ENCODE measurements around the gene OLR1.
A peak's percentile ranks its signal among the peaks of the same experiment; 100 is the strongest.

The OLR1 gene

GRCh38 chr12:10174986-10175614 lies 3.2 kb upstream of the OLR1 start:
- Histone ChIP-seq H3K4me1 (ENCODE audit: control insufficient read depth, insufficient read depth, low read length) (no peaks in the 10 kb centered on the region), H3K36me3 (ENCODE audit: control insufficient read depth, insufficient read depth, low read length) (no peaks in the 10 kb centered on the region), H3K27ac (ENCODE audit: low read length) (no peak overlapping the region), H3K27me3 (ENCODE audit: control insufficient read depth, insufficient read depth, low read length) (no peaks in the 10 kb centered on the region), H3K9me3 (ENCODE audit: control insufficient read depth, insufficient read depth, low read length) (no peaks in the 10 kb centered on the region), H3K4me3 (ENCODE audit: low read length) (no peak overlapping the region)
- DNase-seq (ENCODE audit: low read depth, low spot score), result no peak
- WGBS (ENCODE audit: insufficient coverage, insufficient read length), result no CpG with 5 or more reads among the region's 2 CpGs

- Histone ChIP-seq H3K4me3 (ENCODE audit: low read length) (no peak overlapping the region), H3K27me3 (ENCODE audit: control insufficient read depth, insufficient read depth, low read length) (no peaks in the 10 kb centered on the region), H3K27ac (ENCODE audit: low read length) (no peak overlapping the region), H3K36me3 (ENCODE audit: control insufficient read depth, insufficient read depth, low read length) (no peaks in the 10 kb centered on the region), H3K9me3 (ENCODE audit: control insufficient read depth, insufficient read depth, low read length) (no peaks in the 10 kb centered on the region), H3K4me1 (ENCODE audit: control insufficient read depth, insufficient read depth, low read length) (no peaks in the 10 kb centered on the region)
- no CpG with 5 or more reads among the region's 5 CpGs for WGBS (ENCODE audit: insufficient coverage, insufficient read length)
- DNase-seq (ENCODE audit: low read depth, low spot score), result no peak
Observed at GRCh38 chr12:10170216-10170615, 1.7 kb downstream of the OLR1 start.

- WGBS (ENCODE audit: insufficient coverage, insufficient read length), result no CpG with 5 or more reads among the region's 3 CpGs
- H3K9me3 ChIP-seq (ENCODE audit: control insufficient read depth, insufficient read depth, low read length), result no peaks in the 10 kb centered on the region
- no peak overlapping the region for H3K27ac ChIP-seq (ENCODE audit: low read length)
- H3K27me3 ChIP-seq (ENCODE audit: control insufficient read depth, insufficient read depth, low read length), result no peaks in the 10 kb centered on the region
- no peaks in the 10 kb centered on the region for H3K36me3 ChIP-seq (ENCODE audit: control insufficient read depth, insufficient read depth, low read length)
- no peak for DNase-seq (ENCODE audit: low read depth, low spot score)
- H3K4me1 ChIP-seq (ENCODE audit: control insufficient read depth, insufficient read depth, low read length), result no peaks in the 10 kb centered on the region
- no peak overlapping the region for H3K4me3 ChIP-seq (ENCODE audit: low read length)
Observed at GRCh38 chr12:10169104-10169503, 2.8 kb downstream of the OLR1 start.

- no peak for DNase-seq (ENCODE audit: low read depth, low spot score)
- no peaks in the 10 kb centered on the region for H3K4me1 ChIP-seq (ENCODE audit: control insufficient read depth, insufficient read depth, low read length)
- no CpG with 5 or more reads among the region's 5 CpGs for WGBS (ENCODE audit: insufficient coverage, insufficient read length)
- H3K27me3 ChIP-seq (ENCODE audit: control insufficient read depth, insufficient read depth, low read length), result no peaks in the 10 kb centered on the region
- no peaks in the 10 kb centered on the region for H3K36me3 ChIP-seq (ENCODE audit: control insufficient read depth, insufficient read depth, low read length)
- H3K9me3 ChIP-seq (ENCODE audit: control insufficient read depth, insufficient read depth, low read length), result no peaks in the 10 kb centered on the region
- H3K4me3 ChIP-seq (ENCODE audit: low read length), result no peak overlapping the region
- H3K27ac ChIP-seq (ENCODE audit: low read length), result no peak overlapping the region
Observed at GRCh38 chr12:10167599-10167998, 4.3 kb downstream of the OLR1 start.

GRCh38 chr12:10165421-10165820 lies 6.5 kb downstream of the OLR1 start:
- no peaks in the 10 kb centered on the region for H3K27me3 ChIP-seq (ENCODE audit: control insufficient read depth, insufficient read depth, low read length)
- no CpG with 5 or more reads among the region's 1 CpG for WGBS (ENCODE audit: insufficient coverage, insufficient read length)
- no peaks in the 10 kb centered on the region for H3K36me3 ChIP-seq (ENCODE audit: control insufficient read depth, insufficient read depth, low read length)
- no peaks in the 10 kb centered on the region for H3K4me1 ChIP-seq (ENCODE audit: control insufficient read depth, insufficient read depth, low read length)
- no peak overlapping the region for H3K27ac ChIP-seq (ENCODE audit: low read length)
- no peak for DNase-seq (ENCODE audit: low read depth, low spot score)
- no peaks in the 10 kb centered on the region for H3K9me3 ChIP-seq (ENCODE audit: control insufficient read depth, insufficient read depth, low read length)
- H3K4me3 ChIP-seq (ENCODE audit: low read length), result no peak overlapping the region

- no CpG with 5 or more reads among the region's 3 CpGs for WGBS (ENCODE audit: insufficient coverage, insufficient read length)
- Histone ChIP-seq H3K9me3 (ENCODE audit: control insufficient read depth, insufficient read depth, low read length) (no peaks in the 10 kb centered on the region), H3K27ac (ENCODE audit: low read length) (no peak overlapping the region), H3K27me3 (ENCODE audit: control insufficient read depth, insufficient read depth, low read length) (no peaks in the 10 kb centered on the region), H3K4me3 (ENCODE audit: low read length) (no peak overlapping the region), H3K36me3 (ENCODE audit: control insufficient read depth, insufficient read depth, low read length) (no peaks in the 10 kb centered on the region), H3K4me1 (ENCODE audit: control insufficient read depth, insufficient read depth, low read length) (no peaks in the 10 kb centered on the region)
- no peak for DNase-seq (ENCODE audit: low read depth, low spot score)
Observed at GRCh38 chr12:10163084-10163483, 8.8 kb downstream of the OLR1 start.

GRCh38 chr12:10160617-10161385 lies 11.1 kb downstream of the OLR1 start:
- no peaks in the 10 kb centered on the region for H3K27me3 ChIP-seq (ENCODE audit: control insufficient read depth, insufficient read depth, low read length)
- H3K27ac ChIP-seq (ENCODE audit: low read length), result no peak overlapping the region
- no CpG with 5 or more reads among the region's 7 CpGs for WGBS (ENCODE audit: insufficient coverage, insufficient read length)
- no peak for DNase-seq (ENCODE audit: low read depth, low spot score)
- H3K9me3 ChIP-seq (ENCODE audit: control insufficient read depth, insufficient read depth, low read length), result no peaks in the 10 kb centered on the region
- H3K4me3 ChIP-seq (ENCODE audit: low read length), result no peak overlapping the region
- H3K4me1 ChIP-seq (ENCODE audit: control insufficient read depth, insufficient read depth, low read length), result no peaks in the 10 kb centered on the region
- H3K36me3 ChIP-seq (ENCODE audit: control insufficient read depth, insufficient read depth, low read length), result no peaks in the 10 kb centered on the region

- Histone ChIP-seq H3K4me3 (ENCODE audit: low read length) (no peak overlapping the region), H3K4me1 (ENCODE audit: control insufficient read depth, insufficient read depth, low read length) (no peaks in the 10 kb centered on the region), H3K27me3 (ENCODE audit: control insufficient read depth, insufficient read depth, low read length) (no peaks in the 10 kb centered on the region), H3K36me3 (ENCODE audit: control insufficient read depth, insufficient read depth, low read length) (no peaks in the 10 kb centered on the region), H3K9me3 (ENCODE audit: control insufficient read depth, insufficient read depth, low read length) (no peaks in the 10 kb centered on the region), H3K27ac (ENCODE audit: low read length) (no peak overlapping the region)
- WGBS (ENCODE audit: insufficient coverage, insufficient read length), result no CpG with 5 or more reads among the region's 3 CpGs
- DNase-seq (ENCODE audit: low read depth, low spot score), result no peak
Observed at GRCh38 chr12:10159280-10159679, 12.7 kb downstream of the OLR1 start.

GRCh38 chr12:10158406-10158805 lies 13.5 kb downstream of the OLR1 start:
- Histone ChIP-seq H3K27me3 (ENCODE audit: control insufficient read depth, insufficient read depth, low read length) (no peaks in the 10 kb centered on the region), H3K4me1 (ENCODE audit: control insufficient read depth, insufficient read depth, low read length) (no peaks in the 10 kb centered on the region), H3K27ac (ENCODE audit: low read length) (no peak overlapping the region), H3K9me3 (ENCODE audit: control insufficient read depth, insufficient read depth, low read length) (no peaks in the 10 kb centered on the region), H3K36me3 (ENCODE audit: control insufficient read depth, insufficient read depth, low read length) (no peaks in the 10 kb centered on the region), H3K4me3 (ENCODE audit: low read length) (no peak overlapping the region)
- DNase-seq (ENCODE audit: low read depth, low spot score), result no peak
- no CpG with 5 or more reads among the region's 2 CpGs for WGBS (ENCODE audit: insufficient coverage, insufficient read length)

GRCh38 chr12:10155966-10156365 lies 16.0 kb downstream of the OLR1 start:
- Histone ChIP-seq H3K27ac (ENCODE audit: low read length) (no peak overlapping the region), H3K9me3 (ENCODE audit: control insufficient read depth, insufficient read depth, low read length) (no peaks in the 10 kb centered on the region), H3K4me3 (ENCODE audit: low read length) (no peak overlapping the region), H3K36me3 (ENCODE audit: control insufficient read depth, insufficient read depth, low read length) (no peaks in the 10 kb centered on the region), H3K27me3 (ENCODE audit: control insufficient read depth, insufficient read depth, low read length) (no peaks in the 10 kb centered on the region), H3K4me1 (ENCODE audit: control insufficient read depth, insufficient read depth, low read length) (no peaks in the 10 kb centered on the region)
- no peak for DNase-seq (ENCODE audit: low read depth, low spot score)
- no CpG with 5 or more reads among the region's 3 CpGs for WGBS (ENCODE audit: insufficient coverage, insufficient read length)

GRCh38 chr12:10154145-10154496 lies 17.8 kb downstream of the OLR1 start:
- Histone ChIP-seq H3K4me3 (ENCODE audit: low read length) (peak overlapping the region; percentile 50; the same call in 1 of the 2 replicates), H3K27me3 (ENCODE audit: control insufficient read depth, insufficient read depth, low read length) (no peaks in the 10 kb centered on the region), H3K4me1 (ENCODE audit: control insufficient read depth, insufficient read depth, low read length) (no peaks in the 10 kb centered on the region), H3K9me3 (ENCODE audit: control insufficient read depth, insufficient read depth, low read length) (no peaks in the 10 kb centered on the region), H3K36me3 (ENCODE audit: control insufficient read depth, insufficient read depth, low read length) (no peaks in the 10 kb centered on the region), H3K27ac (ENCODE audit: low read length) (no peak overlapping the region)
- no peak for DNase-seq (ENCODE audit: low read depth, low spot score)
- WGBS (ENCODE audit: insufficient coverage, insufficient read length), result no CpG with 5 or more reads among the region's 6 CpGs
